WTC11 (cell line): ENCODE measurements around the gene CLDN19. TPM values are rescaled to one million over a fixed set of nuclear protein-coding genes. Genes with fewer than 3 reads are reported as not detected.

Experiments used
- ATAC-seq: fragments of 200-7000 bp; cut with Tn5 transposase; 2 replicates; pipeline ENCODE4 v1.10.0; 2021; ENCODE audit warnings: mild to moderate bottlenecking, moderate library complexity
- CTCF ChIA-PET: fragments of 300-600 bp; sonication (Branson Sonifier 250); formaldehyde crosslinking; loops from one replicate; lab custom pipeline; 2021; ENCODE audit warnings: antibody characterized with exemption; lab: Charles Lee
- POLR2A ChIA-PET: fragments of 350-600 bp; sonication (Branson Sonifier 250); formaldehyde crosslinking; loops from one replicate; lab custom pipeline; 2021; ENCODE audit warnings: antibody characterized with exemption; lab: Charles Lee
- DNase-seq: peaks from one replicate; pipeline ENCODE4 v3.0.0; 2021; ENCODE audit warnings: low spot score
- H3K27ac Mint-ChIP-seq: 2 replicates; pipeline ENCODE4 v1.8.0; 2021; ENCODE audit warnings: mixed read lengths
- H3K27me3 Mint-ChIP-seq: 2 replicates; pipeline ENCODE4 v1.8.0; 2021; ENCODE audit warnings: low read depth, mild to moderate bottlenecking, moderate library complexity, mixed read lengths
- H3K36me3 Mint-ChIP-seq: 2 replicates; pipeline ENCODE4 v1.8.0; 2021; ENCODE audit warnings: mixed read lengths
- H3K4me1 Mint-ChIP-seq: 2 replicates; pipeline ENCODE4 v1.8.0; 2022; ENCODE audit warnings: mixed read lengths
- H3K4me3 Mint-ChIP-seq: 2 replicates; pipeline ENCODE4 v1.8.0; 2021; ENCODE audit warnings: mild to moderate bottlenecking, moderate library complexity, mixed read lengths
- H3K9me3 Mint-ChIP-seq: 2 replicates; pipeline ENCODE4 v1.8.0; 2021; ENCODE audit warnings: mixed read lengths
- AFF4 ChIP-seq: sonication (generic); formaldehyde crosslinking; IDR thresholded peaks from 2 replicates; pipeline ENCODE4 v1.8.1; 2023; ENCODE audit warnings: mild to moderate bottlenecking, missing genetic modification reagents, borderline replicate concordance
- AR ChIP-seq: fragments of 250-450 bp; sonication (Bioruptor Pico); IDR thresholded peaks from 2 replicates; pipeline ENCODE4 v1.9.0; 2021; ENCODE audit warnings: mild to moderate bottlenecking
- CREB1 ChIP-seq: sonication (generic); formaldehyde crosslinking; IDR thresholded peaks from 2 replicates; pipeline ENCODE4 v1.8.0; 2023; ENCODE audit warnings: mild to moderate bottlenecking, missing genetic modification reagents
- FOXP1 ChIP-seq: sonication (generic); formaldehyde crosslinking; IDR thresholded peaks from 2 replicates; pipeline ENCODE4 v1.8.0; 2022; ENCODE audit warnings: missing genetic modification reagents, mild to moderate bottlenecking, moderate library complexity, borderline replicate concordance
- HMGA2 ChIP-seq: fragments of 250-450 bp; sonication (Bioruptor Pico); IDR thresholded peaks from 2 replicates; pipeline ENCODE4 v1.4.0; 2021; ENCODE audit warnings: mild to moderate bottlenecking, moderate library complexity
- MAX ChIP-seq: sonication (generic); formaldehyde crosslinking; IDR thresholded peaks from 2 replicates; pipeline ENCODE4 v1.8.0; 2022; ENCODE audit warnings: mild to moderate bottlenecking, missing genetic modification reagents
- NR3C1 ChIP-seq: sonication (generic); formaldehyde crosslinking; conservative IDR thresholded peaks from 2 replicates; pipeline ENCODE4 v1.8.1; 2023; ENCODE audit warnings: low read depth, mild to moderate bottlenecking, missing genetic modification reagents
- OVOL2 ChIP-seq: fragments of 250-450 bp; sonication (Bioruptor Pico); IDR thresholded peaks from 2 replicates; pipeline ENCODE4 v1.9.0; 2021; ENCODE audit warnings: mild to moderate bottlenecking, borderline replicate concordance
- PREB ChIP-seq: sonication (generic); formaldehyde crosslinking; IDR thresholded peaks from 2 replicates; pipeline ENCODE4 v1.8.1; 2022; ENCODE audit warnings: mild to moderate bottlenecking, missing genetic modification reagents, moderate library complexity, borderline replicate concordance
- TP53 ChIP-seq: sonication (generic); formaldehyde crosslinking; IDR thresholded peaks from 2 replicates; pipeline ENCODE4 v1.8.1; 2023; ENCODE audit warnings: mild to moderate bottlenecking, missing genetic modification reagents
- ZBTB43 ChIP-seq: sonication (generic); formaldehyde crosslinking; IDR thresholded peaks from 2 replicates; pipeline ENCODE4 v1.8.1; 2023; ENCODE audit warnings: mild to moderate bottlenecking, missing genetic modification reagents
- ZNF263 ChIP-seq: sonication (generic); formaldehyde crosslinking; IDR thresholded peaks from 2 replicates; pipeline ENCODE4 v1.8.1; 2022; ENCODE audit warnings: low read depth, mild to moderate bottlenecking, moderate library complexity, missing genetic modification reagents
- ZNF425 ChIP-seq: fragments of 250-450 bp; sonication (Bioruptor Pico); conservative IDR thresholded peaks from 2 replicates; pipeline ENCODE4 v1.9.0; 2021; ENCODE audit warnings: mild to moderate bottlenecking
- ZNF671 ChIP-seq: fragments of 250-450 bp; sonication (Bioruptor Pico); IDR thresholded peaks from 2 replicates; pipeline ENCODE4 v1.8.0; 2021; ENCODE audit warnings: mild to moderate bottlenecking
- total RNA-seq: library from RNA; stranded (reverse); gene quantifications from 3 replicates; pipeline ENCODE4 v1.2.3, GENCODE V29; 2021

Gene CLDN19
- total RNA-seq, 1 experiment from 2014 or later = 8.1 TPM

GRCh38 chr1:42743317-42744147, 3.5 kb upstream of the CLDN19 start:
- ATAC-seq (no peak), DNase-seq (no peak)
- no peaks in the 10 kb centered on the region for H3K27me3 Mint-ChIP-seq
- H3K36me3 Mint-ChIP-seq = peaks cover 20% of the 10 kb centered on the region
- no peak overlapping the region for H3K4me3 Mint-ChIP-seq
- H3K9me3 Mint-ChIP-seq = no peaks in the 10 kb centered on the region
- no peak for TF ChIP-seq MAX (CRISPR knock-in tag)
- TF ChIP-seq ZNF671 (CRISPR knock-in tag) = no peak
- TF ChIP-seq OVOL2 (CRISPR knock-in tag) = no peak
- no peak for TF ChIP-seq HMGA2 (CRISPR knock-in tag)
- no peak for TF ChIP-seq CREB1 (CRISPR knock-in tag)
- TF ChIP-seq ZNF425 = no peak
- no peak for TF ChIP-seq TP53 (CRISPR knock-in tag)
- no peak for TF ChIP-seq AR (CRISPR knock-in tag)
- TF ChIP-seq FOXP1 (CRISPR knock-in tag) = no peak
- no peak for TF ChIP-seq PREB (CRISPR knock-in tag)
- TF ChIP-seq ZBTB43 (CRISPR knock-in tag) = no peak
- no peak for TF ChIP-seq ZNF263 (CRISPR knock-in tag)
- TF ChIP-seq NR3C1 (CRISPR knock-in tag) = no peak
- no peak for TF ChIP-seq AFF4 (CRISPR knock-in tag)
- ChIA-PET CTCF (interaction anchor here (1.2 kb wide), 1 partner anchor 14 kb away, joined by 3 read pairs; no protein-coding TSS in a partner anchor), POLR2A (no interaction called here)
- H3K27ac Mint-ChIP-seq = no peak overlapping the region
- peaks cover 44% of the 10 kb centered on the region for H3K4me1 Mint-ChIP-seq
